Measurements from ENCODE around the gene VAC14.

Gene VAC14

DNA sequence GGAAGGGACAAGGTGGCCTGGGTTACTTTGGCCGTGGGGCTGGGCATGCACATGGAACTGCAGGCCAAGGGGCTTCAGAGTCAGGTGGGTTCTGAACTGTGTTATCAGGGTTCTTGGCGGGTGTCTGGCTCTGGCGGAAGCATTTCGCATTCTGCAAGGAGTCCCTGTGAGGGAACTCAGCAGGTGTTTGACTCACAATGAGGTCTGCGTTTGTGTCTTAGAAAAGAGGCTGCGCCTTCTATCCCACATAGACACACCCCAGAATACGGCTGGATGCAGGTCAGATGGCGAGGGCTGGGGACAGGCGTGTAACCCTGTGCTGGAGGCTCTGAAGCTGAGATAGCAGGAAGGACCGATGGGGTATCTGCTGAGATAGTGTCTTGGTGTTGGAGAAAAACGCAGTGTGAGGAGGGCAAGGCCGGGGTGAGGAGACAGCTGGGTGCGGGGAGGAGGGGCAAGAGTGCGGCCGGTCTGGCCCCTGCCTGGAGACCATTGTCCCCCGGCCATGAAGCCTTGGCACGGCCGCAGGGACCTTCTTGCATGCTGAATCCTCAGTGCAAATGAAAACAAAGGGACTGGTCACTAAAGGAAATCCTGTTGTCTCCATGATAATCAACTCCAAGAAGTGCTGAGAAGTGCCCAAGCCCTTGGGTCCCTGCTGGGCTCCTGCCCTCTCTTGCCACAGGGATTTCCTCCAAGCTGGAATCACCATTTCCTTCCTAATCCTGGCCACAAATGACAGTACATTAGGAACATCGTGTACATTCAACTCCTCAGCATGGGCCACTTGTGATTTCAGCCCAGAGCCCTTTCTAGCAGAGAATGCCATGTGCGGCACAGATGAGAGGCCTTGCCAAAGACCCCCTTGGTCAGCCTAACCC is 92.4 kb downstream of the VAC14 start:
- no peak for DNase-seq (ENCODE audit: low spot score)

DNA sequence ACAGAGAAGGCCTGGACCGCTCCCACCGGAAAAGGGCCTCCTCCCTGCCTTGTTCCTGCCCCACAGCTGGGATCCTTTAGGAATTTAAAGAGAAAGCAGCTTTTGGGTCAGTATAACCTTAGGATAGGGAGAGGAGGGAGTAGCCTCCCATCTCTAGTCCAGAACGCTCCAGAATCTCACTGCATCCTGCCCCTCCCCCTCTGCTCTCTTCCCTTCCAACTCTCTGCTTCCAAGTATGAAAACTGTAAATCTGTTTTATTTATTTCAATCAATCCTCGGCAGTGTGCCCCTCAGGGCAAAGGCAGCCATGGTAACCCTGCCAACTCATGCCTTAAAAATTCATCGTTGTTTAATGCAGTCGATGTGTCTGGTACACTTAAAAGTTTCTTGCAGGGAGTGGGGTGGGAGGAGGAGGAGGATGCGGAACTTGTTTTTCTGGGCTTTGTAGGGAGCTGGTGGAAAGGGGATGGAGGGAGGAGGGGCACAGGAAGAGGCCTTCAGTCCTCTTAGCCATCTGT is 94.0 kb downstream of the VAC14 start:
- no peak for DNase-seq (ENCODE audit: low spot score)

DNA sequence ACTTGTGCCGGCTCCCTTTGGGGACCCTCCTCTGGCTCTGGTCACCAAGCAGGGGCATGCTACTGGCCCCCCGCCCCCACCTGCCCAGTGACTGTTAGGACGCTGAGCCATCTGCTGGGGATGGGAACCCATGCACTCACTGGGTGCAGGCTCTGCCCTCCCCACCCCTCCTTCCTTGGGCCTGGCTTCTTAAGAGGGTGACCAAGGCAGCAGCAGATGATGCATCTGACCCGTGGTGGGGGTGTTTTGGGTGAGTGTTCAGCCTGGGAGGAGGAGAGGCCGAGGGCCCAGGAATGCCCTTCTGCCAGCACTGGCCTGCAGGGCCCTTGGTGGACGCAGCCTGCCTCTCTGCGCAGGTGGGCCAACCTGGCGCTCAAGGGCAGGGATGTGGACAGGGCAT is 95.9 kb downstream of the VAC14 start:
- DNase-seq (ENCODE audit: low spot score), result no peak

DNA sequence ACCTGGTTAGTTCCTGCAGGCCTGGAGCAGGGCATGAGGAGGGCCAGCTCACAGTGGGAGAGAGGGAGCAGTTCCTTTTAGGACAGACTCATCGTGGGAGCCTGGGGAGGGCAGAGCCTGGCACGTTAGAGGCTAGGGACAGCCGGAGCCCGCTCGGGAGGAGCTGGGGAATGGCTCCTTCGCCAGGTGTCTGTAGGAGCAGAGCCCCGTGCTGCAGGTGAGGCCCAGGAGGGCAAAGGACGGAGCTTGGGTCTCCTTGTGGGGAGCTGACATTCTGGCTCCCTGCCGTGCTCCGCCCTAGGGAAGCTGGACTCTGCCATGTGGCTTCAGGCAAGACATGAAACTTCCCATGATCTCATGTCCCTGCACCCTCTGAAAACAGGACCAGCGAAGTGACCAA is 96.4 kb downstream of the VAC14 start:
- no peak for DNase-seq (ENCODE audit: low spot score)

DNA sequence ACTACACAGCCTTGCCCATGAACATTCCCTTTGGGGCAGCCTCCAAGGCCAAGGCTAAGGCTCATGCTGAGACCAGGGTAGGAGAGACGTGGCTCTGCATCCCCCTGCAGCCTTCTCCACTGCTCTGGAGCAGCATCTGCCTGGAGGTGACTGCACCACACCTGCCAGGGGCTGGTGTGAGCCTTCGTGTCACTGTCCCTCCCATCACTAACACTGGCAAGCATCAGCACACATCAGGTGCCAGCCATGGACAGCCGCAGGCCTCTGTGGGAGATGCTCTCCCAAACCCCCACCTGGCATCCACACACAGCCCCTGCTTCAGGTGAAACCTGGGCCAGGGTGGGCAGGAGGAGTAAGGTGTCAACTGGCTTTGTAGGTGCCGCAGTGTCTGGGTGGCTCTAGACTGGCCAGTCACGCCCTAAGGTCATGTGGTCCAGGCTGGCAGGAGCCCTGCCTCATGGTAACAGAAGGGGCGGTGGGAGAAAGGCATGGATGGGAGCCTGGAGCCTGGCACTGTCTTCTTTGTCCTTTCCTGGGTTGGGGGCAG is 97.0 kb downstream of the VAC14 start:
- no peak for DNase-seq (ENCODE audit: low spot score)

DNA sequence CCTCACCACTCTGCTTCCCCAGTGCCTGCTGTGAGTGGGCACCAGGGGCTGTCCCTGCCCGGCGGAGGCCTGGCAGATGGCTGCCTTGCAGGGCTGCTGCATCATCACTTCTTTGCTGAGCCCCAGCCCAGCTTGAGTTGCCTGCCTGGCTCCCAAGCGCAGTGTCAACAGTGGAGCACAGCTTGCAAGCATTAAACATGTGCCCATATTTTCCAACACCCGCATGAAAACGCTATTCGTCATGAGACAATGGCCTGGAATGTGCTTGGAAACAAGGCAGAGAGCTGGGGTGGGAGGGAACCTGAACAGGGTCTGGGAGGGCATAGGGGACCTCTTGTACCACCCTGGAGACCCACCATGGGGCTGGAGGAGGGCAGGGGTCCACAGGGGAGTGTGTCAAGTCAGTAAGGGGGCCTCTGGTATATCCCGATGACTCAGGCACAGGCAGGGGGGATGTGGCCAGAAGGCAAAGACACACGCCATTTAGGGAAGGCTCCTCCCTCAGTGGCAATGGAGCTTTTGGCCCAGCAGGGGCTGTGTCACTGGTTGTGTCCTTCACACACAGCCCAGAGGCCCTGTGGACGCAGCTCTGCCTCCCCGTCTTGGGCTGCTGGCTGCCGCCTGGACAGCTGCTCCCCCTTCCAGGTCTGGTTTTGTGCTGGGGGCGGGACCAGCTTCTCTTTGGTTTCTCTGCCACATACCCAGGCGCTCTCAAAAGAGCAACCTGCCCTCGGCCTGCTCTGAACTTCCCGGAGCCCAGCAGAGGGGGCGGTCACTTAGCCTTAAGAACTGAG is 97.7 kb downstream of the VAC14 start:
- no peak for DNase-seq (ENCODE audit: low spot score)

DNA sequence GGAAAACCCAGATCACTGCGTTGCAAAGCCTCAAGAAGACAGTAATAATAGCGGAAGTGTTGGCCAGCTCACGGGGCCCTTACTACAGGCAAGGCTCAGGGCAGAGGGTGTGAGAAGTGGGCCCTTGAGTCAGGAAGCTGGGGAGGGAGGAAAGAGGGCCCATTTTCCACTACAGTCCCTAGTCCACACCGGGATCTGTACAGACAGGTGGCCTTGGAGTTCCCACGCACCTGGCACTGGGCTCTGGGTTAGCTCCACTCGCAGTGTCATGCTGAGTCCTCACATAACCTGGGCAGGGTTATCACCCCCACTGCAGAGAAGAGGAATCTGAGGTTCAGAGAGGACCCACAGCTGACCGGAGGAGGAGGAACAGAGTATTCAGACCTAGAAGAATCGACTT is 98.3 kb downstream of the VAC14 start:
- no peak for DNase-seq (ENCODE audit: low spot score)

DNA sequence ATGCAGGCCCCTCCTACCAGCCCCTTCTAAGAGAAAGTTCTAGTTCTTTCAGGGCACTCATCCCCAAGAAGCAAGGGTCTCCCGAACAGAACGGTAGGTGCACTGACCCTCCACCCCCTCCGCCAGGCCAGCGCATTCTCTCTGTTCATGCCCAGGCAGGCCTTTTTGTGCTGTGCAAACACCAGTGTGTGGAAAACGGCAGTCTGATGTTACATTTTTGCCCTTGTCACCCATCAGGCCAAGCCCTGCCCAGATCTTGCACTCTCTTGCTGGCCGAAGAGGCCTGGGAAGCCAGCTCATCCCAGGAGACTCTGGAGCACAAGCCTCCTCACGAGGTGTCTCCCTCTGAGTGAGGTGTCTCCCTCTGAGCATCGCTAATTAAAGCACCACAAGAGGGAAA is 99.0 kb downstream of the VAC14 start:
- no peak for DNase-seq (ENCODE audit: low spot score)

DNA sequence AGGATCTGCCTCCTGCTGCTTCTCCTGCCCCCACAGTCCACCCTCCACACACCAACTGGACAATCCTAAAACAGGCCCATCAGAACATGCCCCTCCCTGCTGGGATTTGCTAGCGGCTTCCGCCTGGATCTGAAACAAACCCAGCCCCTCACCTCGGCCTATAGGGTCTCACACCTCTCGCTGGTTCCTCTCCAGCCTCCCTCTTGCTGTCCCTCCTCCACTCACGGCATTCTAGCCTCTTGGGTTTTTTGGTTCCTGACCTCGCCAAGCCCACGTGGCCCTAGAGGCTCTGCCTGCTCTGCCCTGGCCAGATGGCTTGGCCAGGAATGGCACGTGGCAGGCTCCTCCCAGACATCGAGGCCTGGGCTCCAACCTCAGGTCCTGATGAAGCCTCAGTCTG is 99.4 kb downstream of the VAC14 start:
- DNase-seq (ENCODE audit: low spot score), result no peak

DNA sequence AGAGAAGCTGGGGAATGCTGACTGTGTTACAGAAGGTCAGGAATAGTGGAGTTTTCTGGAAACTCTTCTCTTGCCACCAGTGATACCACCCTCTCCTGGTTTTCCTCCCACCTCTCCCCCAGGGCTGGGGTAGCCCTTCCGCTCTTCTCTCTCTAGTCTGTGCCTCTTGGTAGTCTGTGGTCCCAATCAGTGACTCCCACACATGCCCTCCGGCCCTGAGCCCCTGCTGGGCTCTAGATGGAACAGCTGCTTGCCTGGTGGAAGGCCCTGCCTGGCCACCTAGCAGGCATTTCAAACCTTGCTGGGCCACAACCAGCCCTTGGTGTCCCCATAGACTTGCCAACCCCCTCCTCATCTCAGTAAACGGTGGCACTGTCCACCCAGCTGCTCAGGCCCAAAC is 99.9 kb downstream of the VAC14 start:
- no peak for DNase-seq (ENCODE audit: low spot score)

DNA sequence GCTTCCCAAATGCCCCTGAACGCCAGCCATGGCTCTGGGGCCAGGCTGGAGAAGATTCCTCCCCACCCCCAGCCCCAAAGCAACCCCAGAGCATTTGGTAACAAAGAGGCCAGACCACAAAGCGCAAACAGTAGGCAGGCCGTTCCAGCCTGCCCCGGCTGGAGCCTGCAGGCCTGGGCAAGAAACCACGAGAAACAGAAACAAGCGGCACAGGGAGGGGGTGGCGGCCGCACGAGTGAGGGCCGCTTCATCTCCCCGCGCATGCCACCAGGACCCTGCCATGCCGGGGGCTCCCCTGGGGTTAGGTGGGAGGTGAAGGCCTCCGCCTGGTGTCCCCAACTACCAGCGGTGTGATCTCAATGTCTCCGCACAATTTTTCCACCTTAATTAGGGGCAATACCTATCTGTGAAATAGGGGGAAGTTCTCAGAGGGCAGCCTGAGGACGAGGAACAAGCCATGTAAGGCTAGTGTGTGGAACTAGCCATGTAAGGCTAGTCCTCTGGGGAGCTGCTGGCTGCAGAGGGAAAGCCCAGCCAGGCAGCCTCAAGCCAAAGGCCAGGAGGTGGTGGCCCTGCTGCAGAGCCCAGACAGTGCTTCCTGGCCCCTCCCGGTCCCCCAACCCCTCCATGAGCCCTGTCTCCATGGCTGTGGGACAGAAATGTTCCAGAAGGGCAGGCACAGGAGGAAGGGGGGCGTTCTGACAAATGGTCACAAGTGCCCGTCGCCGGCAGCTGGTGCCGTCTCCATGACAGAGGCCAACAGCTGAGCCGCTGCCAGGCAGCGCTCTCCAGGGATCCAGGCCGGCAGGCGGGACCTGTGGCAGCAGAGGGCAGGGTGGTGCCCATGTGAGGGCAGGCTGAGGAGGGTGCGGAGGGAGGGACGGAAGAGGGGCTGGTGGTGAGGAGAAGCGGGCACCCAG is 100.6 kb downstream of the VAC14 start:
- DNase-seq (ENCODE audit: low spot score), result no peak

DNA sequence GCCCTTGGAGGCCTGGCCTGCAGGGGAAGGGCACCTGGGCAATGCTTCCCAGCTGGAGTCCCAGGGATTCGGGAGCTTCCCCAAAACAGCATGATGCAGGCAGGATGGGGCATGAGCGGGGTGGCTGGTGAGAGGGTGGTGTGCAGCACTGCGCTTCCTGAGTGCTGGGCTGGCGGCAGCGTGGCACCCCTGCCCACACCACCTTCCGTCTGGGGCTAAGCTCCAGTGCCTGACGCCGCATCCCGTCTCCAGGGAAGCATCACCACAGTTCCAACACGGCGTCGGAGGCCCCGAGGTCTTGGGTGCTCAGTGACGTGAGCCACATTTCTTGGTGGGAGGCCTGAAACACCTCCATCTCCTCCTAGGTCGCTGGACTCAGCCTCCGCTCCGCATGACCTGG is 101.3 kb downstream of the VAC14 start:
- no peak for DNase-seq (ENCODE audit: low spot score)

DNA sequence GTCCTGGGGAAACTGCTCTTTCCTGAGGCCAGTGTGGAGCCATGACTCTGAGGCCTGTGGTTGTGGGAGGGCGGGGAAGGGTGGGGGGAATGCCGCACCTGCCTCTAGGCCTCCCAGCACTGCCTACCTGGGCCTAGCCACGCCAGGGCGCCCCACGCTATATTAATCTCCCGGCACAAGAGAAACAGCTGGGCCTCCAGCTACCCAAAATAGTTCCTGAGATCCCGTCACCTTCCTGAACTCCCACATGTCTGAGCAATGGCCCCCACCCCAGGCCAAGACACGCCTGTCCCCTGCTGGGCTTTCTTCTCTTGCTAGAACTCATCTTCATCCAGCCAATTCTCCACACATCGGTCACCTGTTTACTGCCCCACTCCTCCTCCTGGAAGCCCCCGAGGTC is 102.1 kb downstream of the VAC14 start:
- no peak for DNase-seq (ENCODE audit: low spot score)

DNA sequence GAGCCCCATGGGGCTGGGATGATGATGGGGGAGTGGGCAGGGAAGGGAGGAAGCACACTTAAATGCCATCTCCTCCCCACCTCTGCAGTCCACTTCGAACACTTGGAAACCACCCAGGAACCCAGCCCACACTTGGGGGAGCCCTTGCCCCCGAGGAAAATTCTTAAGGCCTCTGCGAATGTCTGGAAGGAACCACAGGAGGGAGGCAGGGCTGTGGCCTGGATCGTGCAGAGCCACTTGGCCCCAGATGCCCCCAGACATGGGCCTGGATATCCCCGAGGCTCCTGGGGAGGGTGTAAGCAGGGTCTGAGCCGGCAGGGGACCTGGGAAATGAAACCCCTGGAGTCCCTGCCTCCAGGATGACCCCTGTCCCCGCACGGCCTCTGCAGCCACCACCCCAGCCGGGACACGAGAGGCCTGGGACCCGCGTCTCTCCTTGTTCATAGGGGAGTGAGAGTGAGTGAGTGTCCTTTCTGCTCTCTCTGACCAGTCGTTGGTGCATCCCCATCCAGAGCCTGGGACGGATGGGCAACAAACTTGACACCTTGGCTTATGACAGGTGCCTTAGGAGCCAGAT is 103.3 kb downstream of the VAC14 start:
- no peak for DNase-seq (ENCODE audit: low spot score)

DNA sequence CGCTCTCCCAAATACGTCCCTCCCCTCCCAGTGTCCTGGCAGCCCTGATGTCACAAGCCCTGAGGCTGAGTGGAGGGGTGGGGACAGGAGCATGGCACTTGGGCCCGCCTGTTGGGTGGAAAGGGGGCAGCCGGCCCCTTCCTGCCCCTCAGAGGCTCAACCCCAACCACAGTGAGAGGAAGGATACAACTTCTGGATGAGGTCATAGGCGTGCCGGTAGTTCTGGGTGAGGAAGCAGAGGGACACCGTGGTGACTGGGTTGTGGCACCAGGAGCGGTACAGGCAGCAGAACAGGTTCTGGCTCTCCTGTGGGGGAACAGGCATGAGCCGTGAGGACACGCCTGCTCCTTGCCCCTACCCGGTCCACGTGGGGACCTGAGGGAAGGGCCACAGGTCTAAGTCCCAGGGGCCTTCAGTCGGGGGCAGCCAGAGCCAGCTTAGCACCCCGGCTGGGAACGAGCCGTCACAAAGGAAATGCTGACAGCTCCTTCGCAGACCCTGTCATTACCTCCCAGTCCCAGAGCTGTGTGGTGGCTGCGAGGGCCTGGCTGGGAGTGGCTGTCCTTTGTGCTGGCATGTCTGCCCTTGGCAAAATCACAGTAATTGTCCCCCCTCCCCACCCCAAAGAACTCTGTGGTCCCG is 103.9 kb downstream of the VAC14 start:
- DNase-seq (ENCODE audit: low spot score), result no peak

DNA sequence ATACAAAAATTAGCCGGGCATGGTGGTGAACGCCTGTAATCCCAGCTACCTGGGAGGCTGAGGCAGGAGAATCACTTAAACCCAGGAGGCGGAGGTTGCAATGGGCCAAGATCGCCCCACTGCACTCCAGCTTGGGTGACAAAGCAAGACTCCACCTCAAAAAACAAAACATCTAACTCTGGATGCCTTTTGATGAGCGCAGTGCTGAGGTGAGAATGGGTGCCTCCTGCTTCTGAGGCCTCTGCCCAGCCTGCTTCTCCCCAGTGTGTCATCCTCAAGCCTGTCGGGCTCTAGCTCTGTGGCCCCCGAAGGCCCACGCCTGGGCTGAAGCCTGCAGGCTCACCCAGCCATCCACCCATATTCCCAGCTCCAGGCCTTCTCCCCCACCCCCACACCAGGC is 104.6 kb downstream of the VAC14 start:
- DNase-seq (ENCODE audit: low spot score), result no peak

DNA sequence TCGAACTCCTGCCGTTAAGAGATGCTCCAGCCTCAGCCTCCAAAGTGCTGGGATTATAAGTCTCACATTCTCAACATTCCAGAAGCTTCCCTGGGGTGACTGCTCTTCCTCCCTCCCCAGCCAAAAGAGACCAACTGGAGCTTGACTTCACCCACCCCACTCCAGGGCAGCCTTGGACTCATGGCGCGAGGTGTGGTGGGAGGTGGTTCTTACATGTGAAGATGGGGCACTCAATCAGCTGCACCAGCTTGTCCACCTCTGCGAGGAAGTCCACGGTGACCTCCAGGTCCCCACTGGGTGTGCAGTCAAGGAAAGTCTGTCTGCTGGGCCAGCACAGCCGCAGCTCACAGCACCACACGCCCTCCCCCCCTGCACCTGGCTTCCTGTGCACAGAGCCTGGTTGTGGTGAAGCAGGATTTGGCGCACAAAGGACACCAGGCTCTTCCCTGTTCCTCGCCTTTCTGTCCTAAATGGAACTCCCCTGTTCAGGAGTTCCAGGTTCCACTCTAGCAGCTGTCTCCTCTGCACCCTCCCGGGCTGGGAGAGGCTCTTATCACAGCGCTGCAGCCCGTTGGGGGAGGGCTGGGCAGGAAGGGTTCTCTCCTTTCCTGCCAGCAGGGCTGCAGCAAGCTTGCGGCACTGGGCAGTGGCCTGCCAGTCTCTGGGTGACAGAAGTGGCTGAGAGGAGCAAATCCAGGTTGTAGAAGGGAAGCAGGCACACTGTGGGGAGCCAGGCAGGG is 105.5 kb downstream of the VAC14 start:
- no peak for DNase-seq (ENCODE audit: low spot score)

DNA sequence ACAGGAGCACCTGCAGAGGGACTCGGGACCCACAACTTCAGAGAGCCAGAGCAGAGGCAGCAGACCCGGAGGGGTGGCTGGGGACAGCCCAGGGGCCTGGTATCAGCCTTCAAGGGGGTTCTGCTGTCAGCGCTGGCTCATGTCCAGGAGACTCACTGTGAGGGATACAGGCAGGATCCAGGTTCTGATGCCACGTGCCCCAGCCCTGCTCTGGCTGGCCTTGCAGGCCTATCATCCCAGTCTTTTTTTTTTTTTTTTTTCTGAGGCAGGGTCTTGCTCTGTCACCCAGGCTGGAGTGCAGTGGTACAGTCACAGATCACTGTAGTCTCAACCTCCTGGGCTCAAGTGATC is 106.1 kb downstream of the VAC14 start:
- no peak for DNase-seq (ENCODE audit: low spot score)

DNA sequence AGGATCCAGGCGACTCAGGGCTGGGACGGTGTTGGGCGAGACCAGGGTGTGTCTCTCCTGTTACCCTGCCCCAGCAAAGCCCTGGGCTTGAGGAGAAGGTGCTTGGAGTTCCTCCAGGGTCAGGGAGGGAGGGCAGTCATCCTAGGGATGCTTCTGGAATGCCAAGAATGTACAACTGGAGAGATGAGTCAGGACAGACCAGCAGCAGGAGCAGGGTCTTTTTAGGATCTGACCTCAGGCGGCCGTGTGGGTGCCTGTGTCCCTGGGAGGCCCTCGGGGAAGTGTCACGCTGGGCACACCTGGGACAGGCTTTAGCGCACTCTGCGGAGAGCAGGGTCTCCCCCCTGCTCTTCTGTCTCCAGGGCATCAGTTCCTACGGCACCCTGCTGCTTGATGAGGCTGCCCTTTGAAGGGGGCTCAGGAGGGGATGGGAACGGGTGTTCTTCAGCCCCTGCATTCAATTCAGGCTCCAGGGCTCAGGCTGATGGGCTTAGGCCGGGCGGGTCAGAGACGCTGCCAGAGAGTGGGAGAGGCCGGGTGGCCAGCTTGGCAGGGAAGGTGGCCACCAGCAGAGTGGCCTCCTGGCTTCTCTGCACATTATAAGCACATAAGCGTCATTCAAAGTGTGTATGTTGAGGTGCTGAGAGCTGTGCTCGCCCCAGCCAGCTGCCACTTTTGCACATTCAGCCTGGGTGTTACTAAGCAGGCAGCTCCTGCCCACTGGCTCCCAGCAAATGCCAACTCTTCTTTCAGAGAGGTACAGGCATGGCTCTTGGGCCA is 106.7 kb downstream of the VAC14 start:
- DNase-seq (ENCODE audit: low spot score), result no peak

Data from ecto neural progenitor cell (in vitro differentiated cells).